IMR-90 (cell line): ENCODE results near the gene CDX1.

Source experiments
- BHLHE40 ChIP-seq: fragments of 150-350 bp; IDR thresholded peaks from 2 replicates; pipeline ENCODE4 v1.6.1; 2016; ENCODE audit warnings: mild to moderate bottlenecking, low read depth, low read length
- FOS ChIP-seq: fragments of 150-350 bp; IDR thresholded peaks from 2 replicates; pipeline ENCODE4 v1.6.1; 2016; ENCODE audit warnings: low read depth, low read length
- MAFK ChIP-seq: IDR thresholded peaks from 2 replicates; pipeline ENCODE4 v1.6.1; 2012; ENCODE audit warnings: low read depth, low read length, improper control_type of control experiment
- MAZ ChIP-seq: IDR thresholded peaks from 2 replicates; pipeline ENCODE4 v1.6.1; 2012; ENCODE audit warnings: low read depth, mild to moderate bottlenecking, low read length, improper control_type of control experiment, moderate library complexity, borderline replicate concordance
- POLR2A ChIP-seq: IDR thresholded peaks from 2 replicates; pipeline ENCODE4 v1.6.1; 2012; ENCODE audit warnings: mild to moderate bottlenecking, low read depth, low read length
- RAD21 ChIP-seq: IDR thresholded peaks from 2 replicates; pipeline ENCODE4 v1.6.1; 2012; ENCODE audit warnings: low read length, improper control_type of control experiment
- RCOR1 ChIP-seq: IDR thresholded peaks from 2 replicates; pipeline ENCODE4 v1.6.1; 2012; ENCODE audit warnings: mild to moderate bottlenecking, low read length, improper control_type of control experiment; ENCODE audit not compliant: insufficient replicate concordance
- RFX5 ChIP-seq: IDR thresholded peaks from 2 replicates; pipeline ENCODE4 v1.8.0; 2012; ENCODE audit warnings: low read depth, mild to moderate bottlenecking, low read length, moderate library complexity
- SMC3 ChIP-seq: fragments of 150-350 bp; IDR thresholded peaks from 2 replicates; pipeline ENCODE4 v1.6.1; 2016; ENCODE audit warnings: low read depth, mild to moderate bottlenecking, antibody characterized with exemption, low read length, moderate library complexity
- TF ChIP-seq, protein P1 (sequence below): conservative IDR thresholded peaks from 2 replicates; pipeline ENCODE4 v1.5.1; 2012; ENCODE audit warnings: mild to moderate bottlenecking, low read depth, low read length, improper control_type of control experiment

DNA sequence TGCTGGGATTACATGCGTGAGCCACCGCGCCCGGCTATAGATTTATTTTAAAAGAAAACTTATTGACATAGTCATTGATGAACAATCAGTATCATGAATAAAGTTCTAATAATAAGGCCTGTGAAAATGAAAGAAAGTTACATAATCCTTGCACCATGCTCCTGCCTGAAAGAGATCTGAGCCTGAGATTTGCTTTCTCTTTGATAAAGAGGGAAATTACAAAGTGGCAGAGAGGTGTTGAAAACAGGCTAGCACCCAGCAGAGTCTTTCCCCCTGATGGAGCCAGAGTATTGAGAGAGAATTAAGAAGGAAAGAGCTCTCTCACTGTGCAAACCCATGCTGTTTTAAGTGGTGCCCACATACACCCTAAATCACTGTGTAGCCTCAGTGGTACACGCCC, 60.5 kb downstream of the CDX1 start:
- TF ChIP-seq, protein P1, sequence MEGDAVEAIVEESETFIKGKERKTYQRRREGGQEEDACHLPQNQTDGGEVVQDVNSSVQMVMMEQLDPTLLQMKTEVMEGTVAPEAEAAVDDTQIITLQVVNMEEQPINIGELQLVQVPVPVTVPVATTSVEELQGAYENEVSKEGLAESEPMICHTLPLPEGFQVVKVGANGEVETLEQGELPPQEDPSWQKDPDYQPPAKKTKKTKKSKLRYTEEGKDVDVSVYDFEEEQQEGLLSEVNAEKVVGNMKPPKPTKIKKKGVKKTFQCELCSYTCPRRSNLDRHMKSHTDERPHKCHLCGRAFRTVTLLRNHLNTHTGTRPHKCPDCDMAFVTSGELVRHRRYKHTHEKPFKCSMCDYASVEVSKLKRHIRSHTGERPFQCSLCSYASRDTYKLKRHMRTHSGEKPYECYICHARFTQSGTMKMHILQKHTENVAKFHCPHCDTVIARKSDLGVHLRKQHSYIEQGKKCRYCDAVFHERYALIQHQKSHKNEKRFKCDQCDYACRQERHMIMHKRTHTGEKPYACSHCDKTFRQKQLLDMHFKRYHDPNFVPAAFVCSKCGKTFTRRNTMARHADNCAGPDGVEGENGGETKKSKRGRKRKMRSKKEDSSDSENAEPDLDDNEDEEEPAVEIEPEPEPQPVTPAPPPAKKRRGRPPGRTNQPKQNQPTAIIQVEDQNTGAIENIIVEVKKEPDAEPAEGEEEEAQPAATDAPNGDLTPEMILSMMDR: no peak
- no peak for TF ChIP-seq SMC3
- no peak for TF ChIP-seq RAD21
- no peak for TF ChIP-seq MAFK
- no peak for TF ChIP-seq POLR2A
- no peak for TF ChIP-seq MAZ
- TF ChIP-seq RCOR1: no peak
- no peak for TF ChIP-seq RFX5
- no peak for TF ChIP-seq FOS
- TF ChIP-seq BHLHE40: no peak
